GM13976 (cell line): ENCODE data around the gene ABITRAM.
A peak's percentile ranks its signal among the peaks of the same experiment; 100 is the strongest.

Experiments used
- DNase-seq: peaks from one replicate; pipeline ENCODE4 v3.0.0; 2012; ENCODE audit warnings: low spot score
- in situ Hi-C: fragments of 300-500 bp; cut with MboI; formaldehyde crosslinking; loops from one replicate; pipeline ENCODE4 v1.12.0; 2022; ENCODE audit warnings: low sequenced_read_pairs, mixed read lengths, inconsistent platforms; ENCODE audit not compliant: unreplicated experiment
- TF ChIP-seq, protein P1 (sequence below): IDR thresholded peaks from 2 replicates; pipeline ENCODE4 v1.5.1; 2012; ENCODE audit warnings: borderline replicate concordance, mild to moderate bottlenecking; ENCODE audit not compliant: insufficient read depth; ENCODE audit errors: extremely low read depth, missing control alignments, control extremely low read depth

The ABITRAM gene

GRCh38 chr9:108951578-108951977, 17.4 kb downstream of the ABITRAM start:
- DNase-seq: no peak
- TF ChIP-seq, protein P1, sequence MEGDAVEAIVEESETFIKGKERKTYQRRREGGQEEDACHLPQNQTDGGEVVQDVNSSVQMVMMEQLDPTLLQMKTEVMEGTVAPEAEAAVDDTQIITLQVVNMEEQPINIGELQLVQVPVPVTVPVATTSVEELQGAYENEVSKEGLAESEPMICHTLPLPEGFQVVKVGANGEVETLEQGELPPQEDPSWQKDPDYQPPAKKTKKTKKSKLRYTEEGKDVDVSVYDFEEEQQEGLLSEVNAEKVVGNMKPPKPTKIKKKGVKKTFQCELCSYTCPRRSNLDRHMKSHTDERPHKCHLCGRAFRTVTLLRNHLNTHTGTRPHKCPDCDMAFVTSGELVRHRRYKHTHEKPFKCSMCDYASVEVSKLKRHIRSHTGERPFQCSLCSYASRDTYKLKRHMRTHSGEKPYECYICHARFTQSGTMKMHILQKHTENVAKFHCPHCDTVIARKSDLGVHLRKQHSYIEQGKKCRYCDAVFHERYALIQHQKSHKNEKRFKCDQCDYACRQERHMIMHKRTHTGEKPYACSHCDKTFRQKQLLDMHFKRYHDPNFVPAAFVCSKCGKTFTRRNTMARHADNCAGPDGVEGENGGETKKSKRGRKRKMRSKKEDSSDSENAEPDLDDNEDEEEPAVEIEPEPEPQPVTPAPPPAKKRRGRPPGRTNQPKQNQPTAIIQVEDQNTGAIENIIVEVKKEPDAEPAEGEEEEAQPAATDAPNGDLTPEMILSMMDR: no peak
- in situ Hi-C loops: no loop called here

GRCh38 chr9:108953983-108954574, 19.9 kb downstream of the ABITRAM start:
- TF ChIP-seq, protein P1: peak; percentile 46
- in situ Hi-C loops: no loop called here
- peak; percentile 48 for DNase-seq

DNA sequence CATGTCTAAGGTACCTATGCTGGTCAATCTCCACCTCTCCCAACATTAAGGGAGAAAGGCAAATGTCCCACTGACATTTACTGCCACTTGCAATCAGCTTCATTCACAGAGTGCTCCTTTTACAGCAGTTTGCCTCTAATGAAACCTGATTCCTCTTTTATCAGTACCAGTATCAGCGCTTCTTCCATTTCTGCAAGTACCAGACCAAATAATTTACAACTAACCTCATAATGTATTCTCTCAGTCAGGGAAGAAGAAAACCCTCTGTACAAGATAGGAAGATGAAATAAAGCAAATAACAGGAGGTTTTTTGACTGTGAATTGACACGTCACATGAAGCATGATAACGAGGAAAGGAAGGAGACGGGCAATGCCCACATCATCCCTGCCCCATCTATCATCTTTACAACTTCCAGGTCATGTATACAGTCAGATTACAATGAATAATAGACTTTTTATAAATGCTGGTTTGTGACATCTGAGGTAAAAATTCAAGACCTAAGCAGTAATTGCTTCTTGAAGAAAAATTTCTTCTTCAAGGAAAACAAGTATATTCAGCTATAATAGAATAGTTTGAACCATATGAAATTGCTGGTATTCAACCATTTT, 21.9 kb downstream of the ABITRAM start:
- in situ Hi-C loops: no loop called here
- DNase-seq: no peak
- TF ChIP-seq, protein P1: no peak

GRCh38 chr9:108956631-108957026, 22.4 kb downstream of the ABITRAM start:
- DNase-seq: no peak
- in situ Hi-C loops: no loop called here

DNA sequence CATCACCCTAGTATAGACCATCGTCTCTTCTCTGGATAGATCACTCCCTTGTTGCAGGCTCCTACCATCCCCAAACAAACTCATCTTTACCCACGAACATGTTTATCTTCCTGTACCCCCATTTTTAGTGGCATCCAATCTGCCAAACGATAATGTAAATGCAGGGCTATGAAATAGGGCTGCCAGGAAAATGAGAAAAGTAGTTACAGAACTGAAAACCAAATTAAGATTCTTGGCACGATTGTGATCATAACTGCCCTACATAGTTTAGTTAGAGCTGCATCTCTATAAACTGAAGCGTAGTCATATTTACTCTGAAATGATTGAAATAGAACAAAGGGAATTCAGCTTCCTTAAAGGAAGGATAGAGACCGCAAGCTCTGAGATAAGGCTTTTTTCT, 26.1 kb downstream of the ABITRAM start:
- TF ChIP-seq, protein P1: no peak
- no peak for DNase-seq
- in situ Hi-C loops: no loop called here

More at GRCh38 chr9:108956631-108957026, 22.4 kb downstream of the ABITRAM start:
- TF ChIP-seq, protein P1: no peak

- DNase-seq: no peak
- in situ Hi-C loops: no loop called here
- TF ChIP-seq, protein P1: no peak
These were observed 27.0 kb downstream of the ABITRAM start for GRCh38 chr9:108961151-108961550.
